ENCODE results near the gene OR6C1. TPM values are rescaled to one million over a fixed set of nuclear protein-coding genes. Genes with fewer than 3 reads are reported as not detected.
"Not testable (repeated sequence)": the region's sequence is repeated elsewhere in the genome, so short reads cannot be mapped to it uniquely, and the experiment has no call there.

The OR6C1 gene
- polyA plus RNA-seq (2013, experiment 1 of 2) = not detected
- not detected for polyA plus RNA-seq (2013, experiment 2 of 2)

- 80 to 100% methylated on average over 1 to 2 of the region's 2 CpGs for WGBS, 2 experiments (ENCODE audit: insufficient coverage in 2 of 2)
- H3K4me3 ChIP-seq (ENCODE audit: extremely low read depth, insufficient read depth, low read length, poor library complexity, severe bottlenecking) = no peak within 1 kb of the TSS
- H3K9me3 ChIP-seq (ENCODE audit: control insufficient read depth, low read length) = no peaks in the 10 kb centered on the region
- H3K4me1 ChIP-seq (ENCODE audit: control insufficient read depth, insufficient read depth, low read length, poor library complexity, severe bottlenecking) = peaks cover 2% of the 10 kb centered on the region
- no peak within 1 kb of the TSS for H3K27ac ChIP-seq (ENCODE audit: low read depth, low read length, severe bottlenecking)
- no peaks in the 10 kb centered on the region for H3K36me3 ChIP-seq (ENCODE audit: control insufficient read depth, insufficient read depth, low read length)
Observed at GRCh38 chr12:55314043-55314442, at the start of gene OR6C1. Gene OR6C1 (plus strand): TSS chr12:55314343. CDS start chr12:55320600, 6,257 bp downstream.

- Histone ChIP-seq H3K9me3 (ENCODE audit: control insufficient read depth, low read length) (peaks cover 3% of the 10 kb centered on the region), H3K27ac (ENCODE audit: low read depth, low read length, severe bottlenecking) (no peak overlapping the region), H3K4me1 (ENCODE audit: control insufficient read depth, insufficient read depth, low read length, poor library complexity, severe bottlenecking) (no peaks in the 10 kb centered on the region), H3K4me3 (ENCODE audit: extremely low read depth, insufficient read depth, low read length, poor library complexity, severe bottlenecking) (no peak overlapping the region), H3K36me3 (ENCODE audit: control insufficient read depth, insufficient read depth, low read length) (no peaks in the 10 kb centered on the region)
- no CpG with 5 or more reads among the region's 2 CpGs for WGBS, 2 experiments (ENCODE audit: insufficient coverage in 2 of 2)
Observed at GRCh38 chr12:55280991-55281390, 33.2 kb upstream of the OR6C1 start.

- H3K4me3 ChIP-seq (ENCODE audit: extremely low read depth, insufficient read depth, low read length, poor library complexity, severe bottlenecking) = no peak overlapping the region
- WGBS, 2 experiments (ENCODE audit: insufficient coverage in 2 of 2) = 67 to 71% methylated on average over 1 of the region's 2 CpGs
- H3K27ac ChIP-seq (ENCODE audit: low read depth, low read length, severe bottlenecking) = no peak overlapping the region
- H3K36me3 ChIP-seq (ENCODE audit: control insufficient read depth, insufficient read depth, low read length) = no peaks in the 10 kb centered on the region
- H3K4me1 ChIP-seq (ENCODE audit: control insufficient read depth, insufficient read depth, low read length, poor library complexity, severe bottlenecking) = no peaks in the 10 kb centered on the region
- no peaks in the 10 kb centered on the region for H3K9me3 ChIP-seq (ENCODE audit: control insufficient read depth, low read length)
Observed at GRCh38 chr12:55289999-55290398, 24.1 kb upstream of the OR6C1 start.

GRCh38 chr12:55296469-55296868 is 17.7 kb upstream of the OR6C1 start, which contains the start of gene OR6C6:
Gene OR6C6 (minus strand): TSS chr12:55296569. CDS start chr12:55295232, 1,337 bp downstream.
- no peak within 1 kb of the TSS for H3K4me3 ChIP-seq (ENCODE audit: extremely low read depth, insufficient read depth, low read length, poor library complexity, severe bottlenecking)
- WGBS, 2 experiments (ENCODE audit: insufficient coverage in 2 of 2) = no CpG with 5 or more reads among the region's 2 CpGs
- no peaks in the 10 kb centered on the region for H3K9me3 ChIP-seq (ENCODE audit: control insufficient read depth, low read length)
- H3K4me1 ChIP-seq (ENCODE audit: control insufficient read depth, insufficient read depth, low read length, poor library complexity, severe bottlenecking) = no peaks in the 10 kb centered on the region
- H3K27ac ChIP-seq (ENCODE audit: low read depth, low read length, severe bottlenecking) = no peak within 1 kb of the TSS
- H3K36me3 ChIP-seq (ENCODE audit: control insufficient read depth, insufficient read depth, low read length) = no peaks in the 10 kb centered on the region

GRCh38 chr12:55320201-55320600 is 6.1 kb downstream of the OR6C1 start:
- Histone ChIP-seq H3K36me3 (ENCODE audit: control insufficient read depth, insufficient read depth, low read length) (no peaks in the 10 kb centered on the region), H3K27ac (ENCODE audit: low read depth, low read length, severe bottlenecking) (no peak overlapping the region), H3K4me1 (ENCODE audit: control insufficient read depth, insufficient read depth, low read length, poor library complexity, severe bottlenecking) (no peaks in the 10 kb centered on the region), H3K9me3 (ENCODE audit: control insufficient read depth, low read length) (no peaks in the 10 kb centered on the region), H3K4me3 (ENCODE audit: extremely low read depth, insufficient read depth, low read length, poor library complexity, severe bottlenecking) (no peak overlapping the region)
- no CpG with 5 or more reads among the region's 4 CpGs for WGBS, 2 experiments (ENCODE audit: insufficient coverage in 2 of 2)

GRCh38 chr12:55325801-55326200 is 11.7 kb downstream of the OR6C1 start:
- not testable (repeated sequence) for H3K4me3 ChIP-seq (ENCODE audit: extremely low read depth, insufficient read depth, low read length, poor library complexity, severe bottlenecking); H3K9me3 ChIP-seq (ENCODE audit: control insufficient read depth, low read length); H3K4me1 ChIP-seq (ENCODE audit: control insufficient read depth, insufficient read depth, low read length, poor library complexity, severe bottlenecking); H3K36me3 ChIP-seq (ENCODE audit: control insufficient read depth, insufficient read depth, low read length); H3K27ac ChIP-seq (ENCODE audit: low read depth, low read length, severe bottlenecking)
- 94 to 100% methylated on average over 1 to 2 of the region's 6 CpGs for WGBS, 2 experiments (ENCODE audit: insufficient coverage in 2 of 2)

- no peak within 1 kb of the TSS for H3K27ac ChIP-seq (ENCODE audit: low read depth, low read length, severe bottlenecking)
- WGBS, 2 experiments (ENCODE audit: insufficient coverage in 2 of 2) = 89% methylated on average over 1 of the region's 1 CpG; no CpG with 5 or more reads in 1 of the 2 experiments
Observed at GRCh38 chr12:55330446-55330845, 16.3 kb downstream of the OR6C1 start, which contains the start of gene OR6C3. Gene OR6C3 (plus strand): TSS chr12:55330746. CDS start chr12:55331701, 955 bp downstream.

GRCh38 chr12:55336002-55336401 is 21.9 kb downstream of the OR6C1 start:
- H3K4me1 ChIP-seq (ENCODE audit: control insufficient read depth, insufficient read depth, low read length, poor library complexity, severe bottlenecking) = no peaks in the 10 kb centered on the region
- no peak overlapping the region for H3K27ac ChIP-seq (ENCODE audit: low read depth, low read length, severe bottlenecking)
- no peaks in the 10 kb centered on the region for H3K36me3 ChIP-seq (ENCODE audit: control insufficient read depth, insufficient read depth, low read length)
- no peak overlapping the region for H3K4me3 ChIP-seq (ENCODE audit: extremely low read depth, insufficient read depth, low read length, poor library complexity, severe bottlenecking)
- H3K9me3 ChIP-seq (ENCODE audit: control insufficient read depth, low read length) = no peaks in the 10 kb centered on the region
- WGBS, 2 experiments (ENCODE audit: insufficient coverage in 2 of 2) = 87 to 88% methylated on average over 7 of the region's 10 CpGs

More at GRCh38 chr12:55330446-55330845, 16.3 kb downstream of the OR6C1 start, which contains the start of gene OR6C3:
- Histone ChIP-seq H3K9me3 (ENCODE audit: control insufficient read depth, low read length) (no peaks in the 10 kb centered on the region), H3K4me3 (ENCODE audit: extremely low read depth, insufficient read depth, low read length, poor library complexity, severe bottlenecking) (no peak within 1 kb of the TSS), H3K4me1 (ENCODE audit: control insufficient read depth, insufficient read depth, low read length, poor library complexity, severe bottlenecking) (no peaks in the 10 kb centered on the region), H3K36me3 (ENCODE audit: control insufficient read depth, insufficient read depth, low read length) (no peaks in the 10 kb centered on the region)

GRCh38 chr12:55355338-55355737 is 41.2 kb downstream of the OR6C1 start:
- H3K4me3 ChIP-seq (ENCODE audit: extremely low read depth, insufficient read depth, low read length, poor library complexity, severe bottlenecking); H3K36me3 ChIP-seq (ENCODE audit: control insufficient read depth, insufficient read depth, low read length); H3K27ac ChIP-seq (ENCODE audit: low read depth, low read length, severe bottlenecking); H3K4me1 ChIP-seq (ENCODE audit: control insufficient read depth, insufficient read depth, low read length, poor library complexity, severe bottlenecking); H3K9me3 ChIP-seq (ENCODE audit: control insufficient read depth, low read length): not testable (repeated sequence)
- 77 to 100% methylated on average over 2 to 3 of the region's 4 CpGs for WGBS, 2 experiments (ENCODE audit: insufficient coverage in 2 of 2)

GRCh38 chr12:55362675-55363074 is 48.5 kb downstream of the OR6C1 start, which contains the start of gene OR6C75:
Gene OR6C75 (plus strand): TSS chr12:55362975. CDS start chr12:55365111, 2,136 bp downstream.
- H3K9me3 ChIP-seq (ENCODE audit: control insufficient read depth, low read length) = no peaks in the 10 kb centered on the region
- H3K4me1 ChIP-seq (ENCODE audit: control insufficient read depth, insufficient read depth, low read length, poor library complexity, severe bottlenecking) = no peaks in the 10 kb centered on the region
- no peaks in the 10 kb centered on the region for H3K36me3 ChIP-seq (ENCODE audit: control insufficient read depth, insufficient read depth, low read length)
- 100% methylated on average over 1 of the region's 4 CpGs; no CpG with 5 or more reads in 1 of the 2 experiments for WGBS, 2 experiments (ENCODE audit: insufficient coverage in 2 of 2)
- no peak within 1 kb of the TSS for H3K4me3 ChIP-seq (ENCODE audit: extremely low read depth, insufficient read depth, low read length, poor library complexity, severe bottlenecking)
- H3K27ac ChIP-seq (ENCODE audit: low read depth, low read length, severe bottlenecking) = no peak within 1 kb of the TSS

- Histone ChIP-seq H3K27ac (ENCODE audit: low read depth, low read length, severe bottlenecking) (no peak overlapping the region), H3K4me1 (ENCODE audit: control insufficient read depth, insufficient read depth, low read length, poor library complexity, severe bottlenecking) (no peaks in the 10 kb centered on the region), H3K36me3 (ENCODE audit: control insufficient read depth, insufficient read depth, low read length) (no peaks in the 10 kb centered on the region), H3K4me3 (ENCODE audit: extremely low read depth, insufficient read depth, low read length, poor library complexity, severe bottlenecking) (no peak overlapping the region), H3K9me3 (ENCODE audit: control insufficient read depth, low read length) (no peaks in the 10 kb centered on the region)
- WGBS, 2 experiments (ENCODE audit: insufficient coverage in 2 of 2) = 85 to 100% methylated on average over 3 of the region's 3 CpGs
Observed at GRCh38 chr12:55365086-55365485, 50.9 kb downstream of the OR6C1 start.
